Cerebellar nuclear complex (tissue), 1 donor: ENCODE results near the gene CUL5.
"Not testable (repeated sequence)": the region's sequence is repeated elsewhere in the genome, so short reads cannot be mapped to it uniquely, and the experiment has no call there.

ENCODE experiments used
- DNase-seq, 2 experiments: peaks; one replicate each; lab custom pipeline; 2025; lab: John Stamatoyannopoulos, UW

Gene CUL5

GRCh38 chr11:108019870-108020540 lies 11.3 kb downstream of the CUL5 start:
- no peak for DNase-seq

GRCh38 chr11:108025387-108026080 lies 16.8 kb downstream of the CUL5 start:
- DNase-seq: no peak

GRCh38 chr11:108027057-108027456 lies 18.4 kb downstream of the CUL5 start:
- DNase-seq: no peak

GRCh38 chr11:108028822-108029441 lies 20.2 kb downstream of the CUL5 start:
- DNase-seq: not testable (repeated sequence)

GRCh38 chr11:108031604-108032003 lies 22.9 kb downstream of the CUL5 start:
- DNase-seq: not testable (repeated sequence)

- no peak for DNase-seq
Measured at GRCh38 chr11:108032800-108033199, 24.1 kb downstream of the CUL5 start.

GRCh38 chr11:108034034-108034433 lies 25.3 kb downstream of the CUL5 start:
- no peak for DNase-seq

- no peak for DNase-seq
Measured at GRCh38 chr11:108034952-108035351, 26.3 kb downstream of the CUL5 start.

GRCh38 chr11:108035690-108036089 lies 27.0 kb downstream of the CUL5 start:
- DNase-seq: no peak

- DNase-seq: no peak
Measured at GRCh38 chr11:108037211-108037610, 28.5 kb downstream of the CUL5 start.

- DNase-seq: no peak
Measured at GRCh38 chr11:108037636-108038035, 28.9 kb downstream of the CUL5 start.

GRCh38 chr11:108048269-108048668 lies 39.6 kb downstream of the CUL5 start:
- DNase-seq: no peak

GRCh38 chr11:108062336-108062735 lies 53.6 kb downstream of the CUL5 start:
- DNase-seq: no peak

GRCh38 chr11:108063410-108063809 lies 54.7 kb downstream of the CUL5 start:
- no peak for DNase-seq

GRCh38 chr11:108069947-108070346 lies 61.2 kb downstream of the CUL5 start:
- no peak for DNase-seq

GRCh38 chr11:108084811-108085210 lies 76.1 kb downstream of the CUL5 start:
- no peak for DNase-seq

GRCh38 chr11:108085672-108086071 lies 77.0 kb downstream of the CUL5 start:
- no peak for DNase-seq

GRCh38 chr11:108092134-108092533 lies 83.4 kb downstream of the CUL5 start:
- DNase-seq: no peak

GRCh38 chr11:108093128-108093904 lies 84.6 kb downstream of the CUL5 start:
- DNase-seq: no peak

GRCh38 chr11:108097179-108097578 lies 88.5 kb downstream of the CUL5 start:
- DNase-seq: no peak

- no peak for DNase-seq
Measured at GRCh38 chr11:108101090-108101775, 92.5 kb downstream of the CUL5 start.

GRCh38 chr11:108111126-108111525 lies 102.4 kb downstream of the CUL5 start:
- no peak for DNase-seq
